Measurements from ENCODE around the gene COL11A2.

Gene COL11A2

GRCh38 chr6:33191383-33192104, 723 bp downstream of the COL11A2 start:
- peak; percentile 76 for DNase-seq

GRCh38 chr6:33190504-33191107, 1.7 kb downstream of the COL11A2 start:
- peak; percentile 67 for DNase-seq

- peak; percentile 72 for DNase-seq
These were observed 2.4 kb downstream of the COL11A2 start for GRCh38 chr6:33189625-33190448.

- no peak for DNase-seq
These were observed 3.1 kb downstream of the COL11A2 start for GRCh38 chr6:33189164-33189563.

- DNase-seq, result no peak
These were observed 4.5 kb downstream of the COL11A2 start for GRCh38 chr6:33187809-33188208.

GRCh38 chr6:33185654-33186187, 6.5 kb downstream of the COL11A2 start:
- DNase-seq, result no peak

GRCh38 chr6:33185190-33185589, 7.1 kb downstream of the COL11A2 start:
- no peak for DNase-seq

GRCh38 chr6:33183071-33183683, 9.1 kb downstream of the COL11A2 start:
- no peak for DNase-seq

- DNase-seq, result no peak
These were observed 11.1 kb downstream of the COL11A2 start for GRCh38 chr6:33181141-33181540.

GRCh38 chr6:33178755-33179475, 13.4 kb downstream of the COL11A2 start:
- no peak for DNase-seq

GRCh38 chr6:33177552-33178446, 14.5 kb downstream of the COL11A2 start:
- peak; percentile 78 for DNase-seq

GRCh38 chr6:33176906-33177305, 15.4 kb downstream of the COL11A2 start:
- DNase-seq, result no peak

- no peak for DNase-seq
These were observed 16.7 kb downstream of the COL11A2 start for GRCh38 chr6:33175436-33176069.

- no peak for DNase-seq
These were observed 17.5 kb downstream of the COL11A2 start for GRCh38 chr6:33174784-33175183.

GRCh38 chr6:33173535-33174180, 18.6 kb downstream of the COL11A2 start:
- no peak for DNase-seq

GRCh38 chr6:33172688-33173534, 19.4 kb downstream of the COL11A2 start:
- no peak for DNase-seq

- no peak for DNase-seq
These were observed 20.2 kb downstream of the COL11A2 start for GRCh38 chr6:33171880-33172687.
